GM13976 (cell line): ENCODE measurements around the gene TMEM248.
A peak's percentile ranks its signal among the peaks of the same experiment; 100 is the strongest.
"Not testable (repeated sequence)": the region's sequence is repeated elsewhere in the genome, so short reads cannot be mapped to it uniquely, and the experiment has no call there.

Source experiments
- DNase-seq: peaks from one replicate; pipeline ENCODE4 v3.0.0; 2012; ENCODE audit warnings: low spot score
- CTCF ChIP-seq: IDR thresholded peaks from 2 replicates; pipeline ENCODE4 v1.5.1; 2012; ENCODE audit warnings: borderline replicate concordance, mild to moderate bottlenecking; ENCODE audit not compliant: insufficient read depth; ENCODE audit errors: extremely low read depth, missing control alignments, control extremely low read depth
- in situ Hi-C: fragments of 300-500 bp; cut with MboI; formaldehyde crosslinking; loops from one replicate; pipeline ENCODE4 v1.12.0; 2022; ENCODE audit warnings: low sequenced_read_pairs, mixed read lengths, inconsistent platforms; ENCODE audit not compliant: unreplicated experiment

Gene TMEM248

GRCh38 chr7:66920769-66921395 is at the start of gene TMEM248:
TMEM248 (plus strand) TSS chr7:66921225; CDS start chr7:66941866, 20,641 bp downstream.
- in situ Hi-C loops = no loop called here
- TF ChIP-seq CTCF = no peak
- peak; percentile 89 for DNase-seq

GRCh38 chr7:66873476-66873875 is 47.5 kb upstream of the TMEM248 start:
- in situ Hi-C loops = no loop called here
- no peak for TF ChIP-seq CTCF
- DNase-seq = no peak

- DNase-seq = peak; percentile 63
- in situ Hi-C loops = no loop called here
- no peak for TF ChIP-seq CTCF
Observed at GRCh38 chr7:66877577-66878300, 43.3 kb upstream of the TMEM248 start.

- in situ Hi-C loops, DNase-seq: not testable (repeated sequence)
Observed at GRCh38 chr7:66878301-66878685, 42.7 kb upstream of the TMEM248 start.

GRCh38 chr7:66880053-66880452 is 41.0 kb upstream of the TMEM248 start:
- in situ Hi-C loops = no loop called here
- no peak for TF ChIP-seq CTCF
- DNase-seq = no peak

- DNase-seq, in situ Hi-C loops: not testable (repeated sequence)
Observed at GRCh38 chr7:66880577-66880976, 40.4 kb upstream of the TMEM248 start.

- in situ Hi-C loops = no loop called here
- TF ChIP-seq CTCF = no peak
- DNase-seq = no peak
Observed at GRCh38 chr7:66883716-66884115, 37.3 kb upstream of the TMEM248 start.

GRCh38 chr7:66884556-66884955 is 36.5 kb upstream of the TMEM248 start:
- DNase-seq, in situ Hi-C loops: not testable (repeated sequence)
